ENCODE measurements around the gene CYB5R3. TPM values are rescaled to one million over a fixed set of nuclear protein-coding genes. Genes with fewer than 3 reads are reported as not detected.
A peak's percentile ranks its signal among the peaks of the same experiment; 100 is the strongest.

CYB5R3 gene
- total RNA-seq, 1 donor from 2014 or later, result 105 TPM

DNA sequence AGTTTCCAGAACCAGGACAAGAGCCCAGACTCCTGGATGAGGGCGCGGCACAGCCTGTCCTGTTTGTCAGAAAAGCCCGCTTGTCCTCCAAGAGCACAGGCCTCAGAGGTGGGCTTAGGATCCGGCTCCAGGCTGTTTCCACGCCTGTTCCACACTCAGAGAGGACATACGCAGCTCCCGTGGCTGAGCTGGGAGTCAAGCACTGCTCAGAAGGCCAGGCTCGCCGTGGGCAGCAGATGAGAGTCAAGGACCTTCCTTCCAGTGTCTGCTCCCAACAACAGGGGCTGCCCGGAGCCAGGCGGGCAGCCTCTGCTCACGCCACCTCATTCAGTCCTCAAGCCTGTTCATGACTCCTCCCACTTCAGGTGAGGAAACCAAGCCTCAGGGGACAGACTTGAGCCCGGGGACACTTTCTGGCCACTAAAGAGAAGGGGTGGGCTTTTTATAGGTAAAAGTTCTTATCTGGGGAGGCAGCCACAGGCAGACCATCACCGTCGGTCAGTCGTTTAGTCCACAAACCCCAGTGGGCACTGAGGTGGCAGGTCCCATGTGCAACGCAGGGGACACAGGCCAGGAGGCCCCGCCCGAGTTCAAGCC lies 3.8 kb downstream of the CYB5R3 start:
- no peaks in the 10 kb centered on the region for H3K27me3 Mint-ChIP-seq (ENCODE audit: low read depth)
- H3K36me3 Mint-ChIP-seq (ENCODE audit: low read depth), result peaks cover 2% of the 10 kb centered on the region
- no peaks in the 10 kb centered on the region for H3K9me3 Mint-ChIP-seq
- DNase-seq (ENCODE audit: low read depth, low spot score), result no peak
- TF ChIP-seq, protein P1, sequence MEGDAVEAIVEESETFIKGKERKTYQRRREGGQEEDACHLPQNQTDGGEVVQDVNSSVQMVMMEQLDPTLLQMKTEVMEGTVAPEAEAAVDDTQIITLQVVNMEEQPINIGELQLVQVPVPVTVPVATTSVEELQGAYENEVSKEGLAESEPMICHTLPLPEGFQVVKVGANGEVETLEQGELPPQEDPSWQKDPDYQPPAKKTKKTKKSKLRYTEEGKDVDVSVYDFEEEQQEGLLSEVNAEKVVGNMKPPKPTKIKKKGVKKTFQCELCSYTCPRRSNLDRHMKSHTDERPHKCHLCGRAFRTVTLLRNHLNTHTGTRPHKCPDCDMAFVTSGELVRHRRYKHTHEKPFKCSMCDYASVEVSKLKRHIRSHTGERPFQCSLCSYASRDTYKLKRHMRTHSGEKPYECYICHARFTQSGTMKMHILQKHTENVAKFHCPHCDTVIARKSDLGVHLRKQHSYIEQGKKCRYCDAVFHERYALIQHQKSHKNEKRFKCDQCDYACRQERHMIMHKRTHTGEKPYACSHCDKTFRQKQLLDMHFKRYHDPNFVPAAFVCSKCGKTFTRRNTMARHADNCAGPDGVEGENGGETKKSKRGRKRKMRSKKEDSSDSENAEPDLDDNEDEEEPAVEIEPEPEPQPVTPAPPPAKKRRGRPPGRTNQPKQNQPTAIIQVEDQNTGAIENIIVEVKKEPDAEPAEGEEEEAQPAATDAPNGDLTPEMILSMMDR (conservative IDR thresholded peaks at IDR 0.05), result no peak
- H3K27ac Mint-ChIP-seq (ENCODE audit: unreplicated experiment), result peak overlapping the region; percentile 67
- H3K4me3 Mint-ChIP-seq, result peak overlapping the region; percentile 77
- H3K4me1 Mint-ChIP-seq, result peaks cover 27% of the 10 kb centered on the region

DNA sequence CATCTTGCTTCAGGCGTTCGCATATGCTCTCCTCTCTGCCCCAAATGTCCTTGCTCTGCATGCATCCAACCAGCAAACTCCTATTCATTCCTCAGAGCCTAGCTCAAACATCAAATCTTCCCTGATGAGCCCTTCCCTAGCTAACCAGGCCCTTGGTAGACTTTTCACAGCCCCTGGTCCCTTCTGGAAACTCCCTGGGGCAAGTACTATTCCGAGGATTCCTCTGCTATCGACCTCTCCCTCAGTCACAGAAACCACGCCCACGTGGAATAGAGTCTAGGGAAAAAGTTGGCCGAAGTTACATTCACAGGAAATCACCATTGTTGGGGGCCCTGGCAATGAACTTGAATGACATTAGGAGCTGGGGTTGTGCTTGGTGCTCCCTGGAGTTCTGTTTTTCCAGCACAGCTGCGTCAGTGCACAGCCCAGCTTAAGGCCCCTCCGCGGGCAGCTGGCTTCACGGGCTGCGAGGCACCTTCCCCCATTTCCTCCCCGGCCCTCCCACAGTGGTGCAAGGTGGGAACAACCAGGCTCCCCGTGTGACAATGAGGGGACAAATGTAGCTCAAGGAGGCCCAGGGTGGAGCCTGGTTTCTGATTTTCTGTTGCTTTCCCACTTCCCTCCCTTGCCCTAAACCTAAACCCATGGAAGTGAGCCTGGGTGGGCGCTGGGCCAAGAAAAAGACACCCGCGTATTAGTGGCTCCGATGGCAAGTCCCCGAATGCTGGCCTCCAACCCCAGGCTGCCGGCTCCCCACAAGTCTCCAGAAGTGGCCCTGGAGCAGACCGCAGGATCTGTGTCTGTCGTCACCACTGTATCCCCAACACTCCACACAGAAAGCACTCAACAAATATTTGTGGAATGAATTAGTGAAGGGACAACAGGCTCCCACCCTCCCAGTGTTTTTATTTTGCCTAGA lies 4.5 kb downstream of the CYB5R3 start:
- Mint-ChIP-seq H3K36me3 (ENCODE audit: low read depth) (peaks cover 2% of the 10 kb centered on the region), H3K27ac (ENCODE audit: unreplicated experiment) (peak overlapping the region; percentile 67), H3K4me3 (peak overlapping the region; percentile 77), H3K4me1 (peaks cover 27% of the 10 kb centered on the region), H3K9me3 (no peaks in the 10 kb centered on the region), H3K27me3 (ENCODE audit: low read depth) (no peaks in the 10 kb centered on the region)
- no peak for DNase-seq (ENCODE audit: low read depth, low spot score)
- TF ChIP-seq, protein P1 (conservative IDR thresholded peaks at IDR 0.05), result no peak

DNA sequence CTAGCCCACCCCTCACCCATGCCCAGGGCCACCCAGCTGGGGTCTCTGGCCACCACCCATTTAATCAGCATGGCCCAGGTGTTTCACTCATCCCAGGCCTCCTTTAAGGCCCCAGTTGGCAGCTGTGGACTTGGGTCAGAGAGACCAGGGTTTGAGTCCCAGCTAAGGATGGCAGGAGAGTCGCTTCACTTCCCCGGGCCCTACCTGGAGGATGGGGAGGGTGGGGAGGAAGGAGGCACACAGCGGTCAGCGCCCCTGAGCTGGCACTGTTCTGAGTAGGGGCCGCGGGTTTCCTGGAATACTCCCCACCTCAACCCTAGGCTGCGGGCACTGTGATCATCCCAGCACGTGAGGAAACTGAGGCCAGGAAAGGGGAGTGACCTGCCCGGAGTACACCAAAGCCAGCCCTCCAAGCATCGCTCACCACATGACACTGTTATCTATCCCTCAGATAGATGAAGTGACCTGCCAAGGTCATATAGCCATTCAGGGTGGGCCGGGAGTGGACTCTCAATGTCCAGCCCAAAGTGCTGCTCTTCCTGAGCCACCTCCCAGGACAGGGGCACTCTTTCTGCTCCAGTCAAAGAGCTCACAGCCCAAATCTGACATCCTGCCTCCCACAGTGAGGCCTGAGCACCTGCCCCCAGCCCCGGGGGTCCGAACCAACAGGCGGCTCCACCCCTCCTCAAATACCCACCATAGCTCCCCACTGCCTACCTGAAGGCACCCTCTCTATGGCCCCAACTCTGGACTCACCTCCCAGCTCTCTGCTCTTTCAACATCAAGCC lies 5.4 kb downstream of the CYB5R3 start:
- TF ChIP-seq, protein P1 (conservative IDR thresholded peaks at IDR 0.05), result no peak
- Mint-ChIP-seq H3K27ac (ENCODE audit: unreplicated experiment) (no peak overlapping the region), H3K36me3 (ENCODE audit: low read depth) (peaks cover 2% of the 10 kb centered on the region), H3K9me3 (no peaks in the 10 kb centered on the region), H3K4me1 (peaks cover 26% of the 10 kb centered on the region), H3K27me3 (ENCODE audit: low read depth) (no peaks in the 10 kb centered on the region), H3K4me3 (no peak overlapping the region)
- no peak for DNase-seq (ENCODE audit: low read depth, low spot score)

DNA sequence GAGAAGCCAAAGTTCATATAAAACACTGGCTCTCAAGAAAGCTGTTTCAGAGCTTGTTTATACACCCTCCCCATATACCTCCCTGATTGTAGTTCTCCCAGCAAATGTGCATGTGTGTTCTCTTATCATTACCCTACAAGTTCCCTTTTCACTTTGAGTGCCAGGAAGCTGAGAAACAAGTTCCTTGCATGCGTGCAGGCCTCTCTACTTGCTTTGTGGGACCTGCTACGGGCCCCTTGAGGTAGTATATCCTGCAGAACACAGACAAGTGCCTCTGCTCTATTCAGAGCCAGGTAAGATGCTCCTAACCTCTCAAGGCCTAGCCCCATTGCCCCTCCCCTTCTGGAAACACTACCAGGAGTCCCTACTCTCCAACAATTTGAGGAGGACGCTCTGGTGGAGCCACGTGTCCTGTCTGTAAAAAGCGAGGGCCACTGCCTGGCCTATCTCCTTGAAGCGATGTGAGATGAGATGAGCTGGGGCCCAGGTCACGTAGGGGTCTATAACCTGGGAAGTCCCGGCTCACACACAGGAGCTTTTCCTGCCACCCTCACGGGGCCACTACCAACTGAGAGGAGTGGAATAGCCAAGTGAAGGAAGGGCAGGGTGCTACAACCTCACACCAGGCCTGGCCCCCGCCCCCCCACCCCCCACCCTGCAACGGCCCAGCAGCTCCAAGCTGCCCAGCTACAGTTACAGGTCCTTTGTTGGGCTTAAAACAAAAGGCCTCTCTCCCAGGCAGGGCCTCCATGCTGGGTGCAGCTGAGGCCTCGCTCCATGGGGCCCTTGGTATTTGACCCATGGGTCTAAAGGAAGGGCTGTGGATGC lies 6.2 kb downstream of the CYB5R3 start:
- TF ChIP-seq, protein P1 (conservative IDR thresholded peaks at IDR 0.05), result no peak
- no peak overlapping the region for H3K27ac Mint-ChIP-seq (ENCODE audit: unreplicated experiment)

More for the DNA sequence above, 6.2 kb downstream of the CYB5R3 start:
- no peak for DNase-seq (ENCODE audit: low read depth, low spot score)
- Mint-ChIP-seq H3K4me1 (peaks cover 22% of the 10 kb centered on the region), H3K4me3 (no peak overlapping the region), H3K27me3 (ENCODE audit: low read depth) (no peaks in the 10 kb centered on the region), H3K9me3 (no peaks in the 10 kb centered on the region), H3K36me3 (ENCODE audit: low read depth) (no peaks in the 10 kb centered on the region)

Measured in neural crest cell (in vitro differentiated cells).